Measurements from ENCODE around the gene MACROD2.

DNA sequence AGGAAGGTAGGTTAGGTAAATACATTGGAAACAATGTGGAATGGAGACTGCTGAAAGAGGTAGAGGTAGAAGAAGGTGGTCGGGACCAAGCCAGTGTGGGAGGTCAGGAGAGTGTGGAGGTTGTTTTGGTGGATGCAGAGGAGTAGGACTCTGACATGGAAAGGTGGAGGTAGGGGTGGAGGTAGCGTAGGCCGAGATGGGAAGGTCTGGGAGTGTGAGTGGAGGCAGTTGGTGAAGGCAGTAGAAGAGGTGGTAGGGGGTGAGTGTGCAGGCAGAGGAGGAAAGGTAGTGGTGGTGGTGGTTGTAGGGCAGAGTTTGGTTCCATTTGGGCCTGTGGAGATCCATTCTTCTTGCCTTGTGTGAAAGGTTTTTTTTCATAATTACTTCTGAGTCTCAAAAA, 941.7 kb downstream of the MACROD2 start:
- TF ChIP-seq, protein P1, sequence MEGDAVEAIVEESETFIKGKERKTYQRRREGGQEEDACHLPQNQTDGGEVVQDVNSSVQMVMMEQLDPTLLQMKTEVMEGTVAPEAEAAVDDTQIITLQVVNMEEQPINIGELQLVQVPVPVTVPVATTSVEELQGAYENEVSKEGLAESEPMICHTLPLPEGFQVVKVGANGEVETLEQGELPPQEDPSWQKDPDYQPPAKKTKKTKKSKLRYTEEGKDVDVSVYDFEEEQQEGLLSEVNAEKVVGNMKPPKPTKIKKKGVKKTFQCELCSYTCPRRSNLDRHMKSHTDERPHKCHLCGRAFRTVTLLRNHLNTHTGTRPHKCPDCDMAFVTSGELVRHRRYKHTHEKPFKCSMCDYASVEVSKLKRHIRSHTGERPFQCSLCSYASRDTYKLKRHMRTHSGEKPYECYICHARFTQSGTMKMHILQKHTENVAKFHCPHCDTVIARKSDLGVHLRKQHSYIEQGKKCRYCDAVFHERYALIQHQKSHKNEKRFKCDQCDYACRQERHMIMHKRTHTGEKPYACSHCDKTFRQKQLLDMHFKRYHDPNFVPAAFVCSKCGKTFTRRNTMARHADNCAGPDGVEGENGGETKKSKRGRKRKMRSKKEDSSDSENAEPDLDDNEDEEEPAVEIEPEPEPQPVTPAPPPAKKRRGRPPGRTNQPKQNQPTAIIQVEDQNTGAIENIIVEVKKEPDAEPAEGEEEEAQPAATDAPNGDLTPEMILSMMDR (IDR thresholded peaks at IDR 0.05; ENCODE audit: insufficient read depth, low read length, poor library complexity, severe bottlenecking) = no peak
- no peak for TF ChIP-seq EZH2phosphoT487 (conservative IDR thresholded peaks at IDR 0.05; ENCODE audit: low read length)
